ENCODE data around the gene CDS2.

CDS2 gene

DNA sequence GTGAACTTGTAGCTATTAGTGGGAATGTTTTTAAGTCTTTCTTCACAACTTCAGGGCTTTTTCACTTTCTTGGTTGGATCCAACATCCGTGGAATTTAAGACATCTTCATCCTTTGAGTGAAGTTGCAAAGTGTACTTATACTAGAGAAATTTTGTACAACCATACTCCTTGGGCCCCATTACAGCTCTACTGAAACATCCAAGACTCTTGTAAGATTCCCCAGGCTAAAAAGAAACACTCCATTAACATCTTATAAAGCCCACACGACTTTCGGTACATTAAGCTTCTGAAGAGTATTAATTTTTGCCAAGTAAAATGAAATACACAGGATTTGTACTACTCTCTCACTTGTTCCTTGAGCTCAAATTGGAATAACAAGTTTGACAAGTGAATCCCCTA, 12.4 kb upstream of the CDS2 start:
- TF ChIP-seq, protein P1, sequence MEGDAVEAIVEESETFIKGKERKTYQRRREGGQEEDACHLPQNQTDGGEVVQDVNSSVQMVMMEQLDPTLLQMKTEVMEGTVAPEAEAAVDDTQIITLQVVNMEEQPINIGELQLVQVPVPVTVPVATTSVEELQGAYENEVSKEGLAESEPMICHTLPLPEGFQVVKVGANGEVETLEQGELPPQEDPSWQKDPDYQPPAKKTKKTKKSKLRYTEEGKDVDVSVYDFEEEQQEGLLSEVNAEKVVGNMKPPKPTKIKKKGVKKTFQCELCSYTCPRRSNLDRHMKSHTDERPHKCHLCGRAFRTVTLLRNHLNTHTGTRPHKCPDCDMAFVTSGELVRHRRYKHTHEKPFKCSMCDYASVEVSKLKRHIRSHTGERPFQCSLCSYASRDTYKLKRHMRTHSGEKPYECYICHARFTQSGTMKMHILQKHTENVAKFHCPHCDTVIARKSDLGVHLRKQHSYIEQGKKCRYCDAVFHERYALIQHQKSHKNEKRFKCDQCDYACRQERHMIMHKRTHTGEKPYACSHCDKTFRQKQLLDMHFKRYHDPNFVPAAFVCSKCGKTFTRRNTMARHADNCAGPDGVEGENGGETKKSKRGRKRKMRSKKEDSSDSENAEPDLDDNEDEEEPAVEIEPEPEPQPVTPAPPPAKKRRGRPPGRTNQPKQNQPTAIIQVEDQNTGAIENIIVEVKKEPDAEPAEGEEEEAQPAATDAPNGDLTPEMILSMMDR (IDR thresholded peaks at IDR 0.05; ENCODE audit: insufficient read depth, low read length, poor library complexity, severe bottlenecking) = no peak
- no peak for DNase-seq (ENCODE audit: extremely low read depth, insufficient read length)
- H3K4me3 ChIP-seq (replicated peaks; ENCODE audit: low read depth, low read length) = no peak overlapping the region
- H3K36me3 ChIP-seq (ENCODE audit: control insufficient read depth, insufficient read depth, low read length) = peaks cover 6% of the 10 kb centered on the region
- H3K27me3 ChIP-seq (replicated peaks; ENCODE audit: control insufficient read depth, insufficient read depth, low read length) = no peaks in the 10 kb centered on the region

DNA sequence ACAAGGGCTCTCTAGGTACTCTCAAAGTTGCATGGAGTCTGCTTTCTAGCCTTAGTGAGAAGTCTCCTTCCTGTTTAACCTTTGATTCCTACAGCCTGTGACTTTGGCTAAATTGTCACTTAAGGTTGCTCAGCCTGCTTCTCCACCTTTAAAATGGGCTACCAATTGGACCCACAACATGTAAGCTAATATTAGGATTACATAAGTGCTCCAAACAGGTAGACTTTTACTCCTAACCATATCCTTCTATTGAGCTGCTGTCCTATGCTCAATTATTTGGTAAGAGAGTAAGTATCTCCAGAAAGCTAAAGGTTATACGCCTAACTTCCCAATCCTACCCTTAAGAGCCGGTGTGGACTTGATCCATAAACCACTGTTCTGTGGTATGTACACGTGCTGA, 9.9 kb upstream of the CDS2 start:
- Histone ChIP-seq H3K27me3 (replicated peaks; ENCODE audit: control insufficient read depth, insufficient read depth, low read length) (no peaks in the 10 kb centered on the region), H3K4me3 (replicated peaks; ENCODE audit: low read depth, low read length) (peak overlapping the region; percentile 77), H3K36me3 (ENCODE audit: control insufficient read depth, insufficient read depth, low read length) (peaks cover 5% of the 10 kb centered on the region)
- TF ChIP-seq, protein P1 (IDR thresholded peaks at IDR 0.05; ENCODE audit: insufficient read depth, low read length, poor library complexity, severe bottlenecking) = no peak
- DNase-seq (ENCODE audit: extremely low read depth, insufficient read length) = no peak

GRCh38 chr20:5118220-5119142, 8.3 kb upstream of the CDS2 start:
- Histone ChIP-seq H3K27me3 (replicated peaks; ENCODE audit: control insufficient read depth, insufficient read depth, low read length) (no peaks in the 10 kb centered on the region), H3K36me3 (ENCODE audit: control insufficient read depth, insufficient read depth, low read length) (peaks cover 5% of the 10 kb centered on the region), H3K4me3 (replicated peaks; ENCODE audit: low read depth, low read length) (peak overlapping the region; percentile 77)
- TF ChIP-seq, protein P1 (IDR thresholded peaks at IDR 0.05; ENCODE audit: insufficient read depth, low read length, poor library complexity, severe bottlenecking) = no peak
- no peak for DNase-seq (ENCODE audit: extremely low read depth, insufficient read length)

DNA sequence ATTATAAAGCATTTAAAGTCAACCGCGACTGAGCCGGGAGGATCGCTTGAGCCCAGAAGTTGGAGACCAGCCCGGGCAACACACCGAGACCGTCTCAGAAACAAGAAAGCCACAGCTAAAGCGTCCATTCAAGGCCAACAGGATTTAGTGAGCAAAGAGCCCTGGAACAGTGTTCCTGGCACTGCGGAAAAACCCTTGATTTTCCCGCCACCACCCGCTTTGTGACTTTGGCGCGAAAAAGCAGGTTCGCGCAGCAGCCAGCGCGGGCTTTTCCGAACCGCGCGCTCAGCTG, 7.7 kb upstream of the CDS2 start:
- peak overlapping the region; percentile 77 for H3K4me3 ChIP-seq (replicated peaks; ENCODE audit: low read depth, low read length)
- no peaks in the 10 kb centered on the region for H3K27me3 ChIP-seq (replicated peaks; ENCODE audit: control insufficient read depth, insufficient read depth, low read length)
- peaks cover 5% of the 10 kb centered on the region for H3K36me3 ChIP-seq (ENCODE audit: control insufficient read depth, insufficient read depth, low read length)
- DNase-seq (ENCODE audit: extremely low read depth, insufficient read length) = no peak
- TF ChIP-seq, protein P1 (IDR thresholded peaks at IDR 0.05; ENCODE audit: insufficient read depth, low read length, poor library complexity, severe bottlenecking) = no peak

DNA sequence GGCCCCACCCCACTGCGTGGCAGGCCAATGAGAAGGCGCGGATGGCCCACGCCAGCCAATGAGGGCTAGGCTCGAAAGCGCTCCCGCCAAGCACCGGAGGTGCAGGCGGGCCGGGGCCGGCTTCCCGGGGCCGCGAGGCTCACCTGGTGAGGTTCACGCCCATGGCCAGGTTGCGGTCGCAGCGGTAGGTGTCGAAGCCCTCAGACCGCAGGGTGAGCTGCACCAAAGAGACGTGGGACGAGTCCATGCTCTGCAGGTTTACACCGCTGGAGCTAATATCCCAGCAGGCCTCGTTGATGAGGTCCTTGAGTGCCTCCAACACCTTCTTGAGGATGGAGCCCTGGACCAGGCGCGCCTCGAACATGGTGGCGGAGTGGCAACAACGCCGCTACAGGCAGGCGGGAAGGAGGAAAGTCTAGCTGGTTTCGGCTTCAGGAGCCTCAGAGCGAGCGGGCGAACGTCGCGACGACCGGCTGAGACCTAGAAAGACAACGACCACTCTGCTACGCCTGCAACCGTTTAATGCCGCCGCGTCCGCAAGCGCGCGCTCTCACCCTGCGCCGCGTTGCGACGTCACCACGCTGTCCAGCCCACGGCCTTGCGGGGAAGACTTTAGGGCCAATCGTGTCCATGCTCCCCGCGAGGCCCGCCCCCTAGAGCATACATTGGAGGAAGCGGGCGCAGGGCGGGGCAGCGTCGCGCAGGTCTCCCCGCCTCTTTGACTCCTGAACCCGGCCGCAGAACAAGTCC, 7.2 kb upstream of the CDS2 start, which contains the start of gene PCNA:
TSS of gene PCNA (minus strand) at position 524 of the 750 bp plus-strand sequence. CDS start at position 364, 160 bp downstream.
- peak within 1 kb of the TSS; percentile 77 for H3K4me3 ChIP-seq (replicated peaks; ENCODE audit: low read depth, low read length)
- peak; percentile 99 for DNase-seq (ENCODE audit: extremely low read depth, insufficient read length)
- TF ChIP-seq, protein P1 (IDR thresholded peaks at IDR 0.05; ENCODE audit: insufficient read depth, low read length, poor library complexity, severe bottlenecking) = no peak
- no peaks in the 10 kb centered on the region for H3K27me3 ChIP-seq (replicated peaks; ENCODE audit: control insufficient read depth, insufficient read depth, low read length)
- H3K36me3 ChIP-seq (ENCODE audit: control insufficient read depth, insufficient read depth, low read length) = peaks cover 3% of the 10 kb centered on the region
